Mucosa of gallbladder (tissue), 1 donor: ENCODE data around the gene TBCEL. TPM values are rescaled to one million over a fixed set of nuclear protein-coding genes. Genes with fewer than 3 reads are reported as not detected.
A peak's percentile ranks its signal among the peaks of the same experiment; 100 is the strongest.
"Not testable (repeated sequence)": the region's sequence is repeated elsewhere in the genome, so short reads cannot be mapped to it uniquely, and the experiment has no call there.

Experiments
- DNase-seq: peaks from one replicate; pipeline ENCODE4 v3.0.0-alpha.2; 2020; ENCODE audit warnings: low spot score
- total RNA-seq: library from RNA; stranded (reverse); gene quantifications from one replicate; pipeline ENCODE4 v1.2.1, GENCODE V29; 2021
- donor health status: DM: no; HTN: no; CAD: no.

Gene TBCEL
- total RNA-seq, 1 donor from 2014 or later, result 27.4 TPM

- no peak for DNase-seq
Measured at GRCh38 chr11:121029153-121029552, 5.3 kb downstream of the TBCEL start.

GRCh38 chr11:121029813-121030445, 6.0 kb downstream of the TBCEL start:
- no peak for DNase-seq

- DNase-seq, result no peak
Measured at GRCh38 chr11:121031167-121031566, 7.3 kb downstream of the TBCEL start.

- not testable (repeated sequence) for DNase-seq
Measured at GRCh38 chr11:121031648-121032047, 7.7 kb downstream of the TBCEL start.

GRCh38 chr11:121032546-121032945, 8.6 kb downstream of the TBCEL start:
- DNase-seq, result no peak

GRCh38 chr11:121033635-121034034, 9.7 kb downstream of the TBCEL start:
- DNase-seq, result no peak

- no peak for DNase-seq
Measured at GRCh38 chr11:121035169-121035755, 11.4 kb downstream of the TBCEL start.

GRCh38 chr11:121035780-121036179, 11.9 kb downstream of the TBCEL start:
- no peak for DNase-seq

- no peak for DNase-seq
Measured at GRCh38 chr11:121037016-121037415, 13.1 kb downstream of the TBCEL start.

- DNase-seq, result peak; percentile 10
Measured at GRCh38 chr11:121038648-121039409, 14.9 kb downstream of the TBCEL start.

GRCh38 chr11:121039971-121040613, 16.2 kb downstream of the TBCEL start:
- DNase-seq, result no peak

GRCh38 chr11:121040614-121041002, 16.7 kb downstream of the TBCEL start:
- no peak for DNase-seq

GRCh38 chr11:121041072-121041471, 17.2 kb downstream of the TBCEL start:
- no peak for DNase-seq

GRCh38 chr11:121042296-121042695, 18.4 kb downstream of the TBCEL start:
- no peak for DNase-seq

- DNase-seq, result no peak
Measured at GRCh38 chr11:121047926-121048325, 24.0 kb downstream of the TBCEL start.

- no peak for DNase-seq
Measured at GRCh38 chr11:121048464-121049233, 24.7 kb downstream of the TBCEL start.

GRCh38 chr11:121053244-121053643, 29.3 kb downstream of the TBCEL start:
- DNase-seq, result no peak

GRCh38 chr11:121054266-121054665, 30.4 kb downstream of the TBCEL start:
- DNase-seq, result no peak

GRCh38 chr11:121055076-121055475, 31.2 kb downstream of the TBCEL start:
- DNase-seq, result no peak

GRCh38 chr11:121057922-121058321, 34.0 kb downstream of the TBCEL start:
- no peak for DNase-seq

GRCh38 chr11:121058941-121059340, 35.0 kb downstream of the TBCEL start:
- no peak for DNase-seq

GRCh38 chr11:121059605-121060004, 35.7 kb downstream of the TBCEL start:
- DNase-seq, result no peak
